ENCODE measurements around the gene C21orf91. TPM values are rescaled to one million over a fixed set of nuclear protein-coding genes. Genes with fewer than 3 reads are reported as not detected.
A peak's percentile ranks its signal among the peaks of the same experiment; 100 is the strongest.

C21orf91 gene
- total RNA-seq, 1 donor from 2014 or later: 16.8 TPM

DNA sequence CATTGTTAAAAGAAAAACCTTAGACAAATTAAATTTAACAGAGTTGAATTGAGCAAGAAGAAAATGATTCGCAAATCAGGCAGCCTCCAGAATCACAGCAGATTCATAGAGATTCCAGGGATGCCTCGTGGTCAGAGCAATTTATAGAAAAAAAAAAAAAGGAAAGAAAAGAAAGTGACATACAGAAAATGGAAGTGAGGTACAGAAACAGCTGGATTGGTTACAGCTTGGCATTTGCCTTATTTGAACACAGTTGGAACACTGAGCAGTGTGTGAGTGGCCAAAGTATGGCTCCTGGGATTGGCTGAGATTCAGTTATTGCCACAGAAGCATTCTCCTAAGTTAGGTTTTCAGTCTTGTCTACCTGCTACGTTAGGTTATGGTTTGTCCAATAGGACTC is 9.1 kb upstream of the C21orf91 start:
- H3K4me1 ChIP-seq: no peaks in the 10 kb centered on the region
- TF ChIP-seq CTCF (IDR thresholded peaks at IDR 0.05): no peak
- no peak overlapping the region for H3K27ac ChIP-seq
- H3K9me3 ChIP-seq: no peaks in the 10 kb centered on the region
- intact Hi-C loops (cut with DNase I): no loop called here
- no peaks in the 10 kb centered on the region for H3K36me3 ChIP-seq
- no peak for ATAC-seq
- no peak overlapping the region for H3K4me3 ChIP-seq
- no peak for DNase-seq
- H3K27me3 ChIP-seq: no peaks in the 10 kb centered on the region

DNA sequence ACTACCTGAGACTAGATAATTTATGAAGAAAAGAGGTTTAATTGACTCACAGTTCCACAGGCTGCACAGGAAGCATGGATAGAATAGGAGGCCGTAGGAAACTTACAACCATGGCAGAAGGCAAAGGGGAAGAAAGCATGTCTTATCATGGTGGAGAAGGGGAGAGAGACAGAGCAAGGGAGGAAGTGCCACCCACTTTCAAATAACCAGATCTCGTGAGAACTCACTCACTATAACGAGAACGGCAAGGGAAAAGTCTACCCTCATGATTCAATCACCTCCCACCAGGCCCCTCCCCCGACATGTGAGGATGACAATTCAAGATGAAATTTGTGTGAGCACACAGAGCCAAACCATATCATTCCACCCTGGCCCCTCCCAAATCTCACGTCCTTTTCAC is 4.7 kb upstream of the C21orf91 start:
- intact Hi-C loops (cut with DNase I): no loop called here
- TF ChIP-seq CTCF (IDR thresholded peaks at IDR 0.05): no peak

GRCh38 chr21:17821121-17821520 is 2.0 kb upstream of the C21orf91 start:
- Histone ChIP-seq H3K4me1 (peaks cover 24% of the 10 kb centered on the region), H3K36me3 (no peaks in the 10 kb centered on the region), H3K4me3 (no peak overlapping the region), H3K27me3 (no peaks in the 10 kb centered on the region), H3K9me3 (no peaks in the 10 kb centered on the region), H3K27ac (no peak overlapping the region)
- ATAC-seq: no peak
- intact Hi-C loops (cut with DNase I): no loop called here
- no peak for TF ChIP-seq CTCF (IDR thresholded peaks at IDR 0.05)
- no peak for DNase-seq

More for the DNA sequence above, 4.7 kb upstream of the C21orf91 start:
- peaks cover 6% of the 10 kb centered on the region for H3K4me1 ChIP-seq
- DNase-seq (no peak), ATAC-seq (no peak)
- H3K27me3 ChIP-seq: no peaks in the 10 kb centered on the region
- no peaks in the 10 kb centered on the region for H3K9me3 ChIP-seq
- H3K36me3 ChIP-seq: no peaks in the 10 kb centered on the region
- no peak overlapping the region for H3K27ac ChIP-seq
- no peak overlapping the region for H3K4me3 ChIP-seq

DNA sequence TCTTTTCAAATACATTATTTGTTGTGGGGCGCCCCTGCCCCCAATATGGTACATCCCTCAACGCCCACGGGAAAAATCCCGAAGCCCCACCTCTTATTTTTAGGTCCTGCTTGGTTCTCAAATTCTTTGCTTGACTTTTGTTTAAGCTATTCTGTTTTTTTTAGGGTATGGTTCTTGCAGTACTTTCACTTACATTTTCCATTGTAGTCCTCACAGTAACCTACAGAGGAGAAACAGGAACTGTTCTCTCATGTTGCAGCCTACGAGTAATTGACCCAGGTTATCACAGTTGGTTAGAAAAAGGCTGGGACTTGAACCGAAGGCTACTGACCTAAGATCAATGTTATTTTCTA is 697 bp upstream of the C21orf91 start:
- DNase-seq: no peak
- ATAC-seq: peak; percentile 48
- H3K27ac ChIP-seq: peak overlapping the region; percentile 99
- H3K9me3 ChIP-seq: no peaks in the 10 kb centered on the region
- peaks cover 30% of the 10 kb centered on the region for H3K4me1 ChIP-seq
- TF ChIP-seq CTCF (IDR thresholded peaks at IDR 0.05): no peak
- H3K27me3 ChIP-seq: no peaks in the 10 kb centered on the region
- peak overlapping the region; percentile 96 for H3K4me3 ChIP-seq
- intact Hi-C loops (cut with DNase I): no loop called here
- no peaks in the 10 kb centered on the region for H3K36me3 ChIP-seq

- H3K36me3 ChIP-seq: no peaks in the 10 kb centered on the region
- no peaks in the 10 kb centered on the region for H3K9me3 ChIP-seq
- no peaks in the 10 kb centered on the region for H3K27me3 ChIP-seq
- ATAC-seq (peak; percentile 48), DNase-seq (peak; percentile 79)
- TF ChIP-seq CTCF (IDR thresholded peaks at IDR 0.05): no peak
- H3K4me1 ChIP-seq: peaks cover 30% of the 10 kb centered on the region
- intact Hi-C loops (cut with DNase I): no loop called here
- H3K4me3 ChIP-seq: peak overlapping the region; percentile 96
- H3K27ac ChIP-seq: peak overlapping the region; percentile 99
These were observed 706 bp downstream of the C21orf91 start for GRCh38 chr21:17818186-17819113.

All from upper lobe of right lung (tissue), 1 donor.